Astrocyte of the spinal cord (primary cell): ENCODE data around the gene TWF2.

Source experiments
- DNase-seq: peaks from one replicate; pipeline ENCODE4 v3.0.0; 2011; ENCODE audit warnings: low read depth, low spot score
- H3K4me3 ChIP-seq: 2 replicates; pipeline ENCODE4 v1.5.1; 2011; ENCODE audit warnings: low read depth, mild to moderate bottlenecking, low read length, moderate library complexity
- in situ Hi-C: cut with HindIII; loops from 2 replicates; pipeline ENCODE4 v1.10.0; 2017; ENCODE audit warnings: low sequenced_read_pairs
- TF ChIP-seq, protein P1 (sequence below): IDR thresholded peaks from 2 replicates; pipeline ENCODE4 v1.5.1; 2012; ENCODE audit warnings: low read depth, mild to moderate bottlenecking, low read length, inconsistent platforms

TWF2 gene

DNA sequence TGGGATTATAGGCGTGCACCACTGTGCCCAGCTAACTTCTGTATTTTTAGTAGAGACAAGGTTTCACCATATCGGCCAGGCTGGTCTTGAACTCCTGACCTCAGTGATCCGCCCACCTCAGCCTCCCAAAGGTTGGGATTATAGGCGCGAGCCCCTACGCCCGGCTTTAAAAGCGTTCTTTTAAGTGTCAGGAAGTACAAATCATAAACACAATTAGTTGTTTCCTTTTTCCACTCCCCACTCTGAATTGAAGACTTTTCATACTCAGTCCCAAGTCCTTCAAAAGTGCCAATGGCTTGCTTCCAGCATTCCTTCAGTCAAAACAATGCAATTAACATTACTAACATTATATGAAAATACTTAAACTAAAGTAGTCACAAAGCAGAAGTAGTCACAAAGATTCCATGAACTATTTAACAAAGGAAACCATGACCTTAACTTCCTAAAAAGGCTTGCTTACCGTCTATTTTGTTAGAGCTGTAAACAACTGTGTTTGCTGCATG is 31.3 kb upstream of the TWF2 start:
- no peak overlapping the region for H3K4me3 ChIP-seq
- DNase-seq: no peak
- in situ Hi-C loops: no loop called here
- TF ChIP-seq, protein P1, sequence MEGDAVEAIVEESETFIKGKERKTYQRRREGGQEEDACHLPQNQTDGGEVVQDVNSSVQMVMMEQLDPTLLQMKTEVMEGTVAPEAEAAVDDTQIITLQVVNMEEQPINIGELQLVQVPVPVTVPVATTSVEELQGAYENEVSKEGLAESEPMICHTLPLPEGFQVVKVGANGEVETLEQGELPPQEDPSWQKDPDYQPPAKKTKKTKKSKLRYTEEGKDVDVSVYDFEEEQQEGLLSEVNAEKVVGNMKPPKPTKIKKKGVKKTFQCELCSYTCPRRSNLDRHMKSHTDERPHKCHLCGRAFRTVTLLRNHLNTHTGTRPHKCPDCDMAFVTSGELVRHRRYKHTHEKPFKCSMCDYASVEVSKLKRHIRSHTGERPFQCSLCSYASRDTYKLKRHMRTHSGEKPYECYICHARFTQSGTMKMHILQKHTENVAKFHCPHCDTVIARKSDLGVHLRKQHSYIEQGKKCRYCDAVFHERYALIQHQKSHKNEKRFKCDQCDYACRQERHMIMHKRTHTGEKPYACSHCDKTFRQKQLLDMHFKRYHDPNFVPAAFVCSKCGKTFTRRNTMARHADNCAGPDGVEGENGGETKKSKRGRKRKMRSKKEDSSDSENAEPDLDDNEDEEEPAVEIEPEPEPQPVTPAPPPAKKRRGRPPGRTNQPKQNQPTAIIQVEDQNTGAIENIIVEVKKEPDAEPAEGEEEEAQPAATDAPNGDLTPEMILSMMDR: no peak

DNA sequence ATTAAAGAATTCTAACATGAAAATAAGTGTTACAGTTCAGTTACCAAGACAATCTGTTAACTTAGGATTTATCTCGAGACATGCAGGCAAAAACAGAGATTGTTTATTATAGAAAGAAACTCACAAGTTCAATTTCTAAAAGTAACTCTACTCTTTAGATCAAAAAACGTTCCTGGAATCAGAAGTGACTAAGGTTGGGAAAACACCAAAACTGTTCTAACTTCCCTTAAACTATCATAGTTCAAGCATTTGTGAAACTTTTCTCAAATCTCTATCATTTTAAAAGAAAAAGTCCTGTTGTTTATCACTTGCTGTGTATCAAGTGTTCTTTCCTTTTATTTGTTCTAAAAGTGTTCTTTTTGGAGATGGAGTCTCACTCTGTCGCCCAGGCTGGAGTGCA is 30.8 kb upstream of the TWF2 start:
- in situ Hi-C loops: no loop called here
- TF ChIP-seq, protein P1: no peak
- no peak overlapping the region for H3K4me3 ChIP-seq
- no peak for DNase-seq

DNA sequence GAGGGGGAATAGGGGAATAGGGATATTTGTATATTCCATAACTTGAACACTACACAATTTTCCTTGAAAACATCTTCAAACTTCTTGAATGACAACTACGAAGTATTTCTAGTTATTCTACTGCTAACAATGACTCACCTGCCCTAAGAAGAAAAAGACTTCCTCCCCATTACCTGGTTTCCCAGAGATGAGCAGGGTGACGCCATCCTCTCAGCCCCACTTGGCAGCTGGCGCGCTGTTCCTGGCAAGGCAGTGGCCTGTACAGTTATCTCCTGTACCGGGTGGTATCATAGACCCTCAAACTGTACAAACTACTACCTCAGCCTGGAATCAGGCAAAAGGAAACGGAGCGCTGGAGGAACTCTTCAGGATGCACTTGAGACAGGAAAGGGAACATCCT is 29.1 kb upstream of the TWF2 start:
- in situ Hi-C loops: no loop called here
- H3K4me3 ChIP-seq: no peak overlapping the region
- TF ChIP-seq, protein P1: no peak
- no peak for DNase-seq

DNA sequence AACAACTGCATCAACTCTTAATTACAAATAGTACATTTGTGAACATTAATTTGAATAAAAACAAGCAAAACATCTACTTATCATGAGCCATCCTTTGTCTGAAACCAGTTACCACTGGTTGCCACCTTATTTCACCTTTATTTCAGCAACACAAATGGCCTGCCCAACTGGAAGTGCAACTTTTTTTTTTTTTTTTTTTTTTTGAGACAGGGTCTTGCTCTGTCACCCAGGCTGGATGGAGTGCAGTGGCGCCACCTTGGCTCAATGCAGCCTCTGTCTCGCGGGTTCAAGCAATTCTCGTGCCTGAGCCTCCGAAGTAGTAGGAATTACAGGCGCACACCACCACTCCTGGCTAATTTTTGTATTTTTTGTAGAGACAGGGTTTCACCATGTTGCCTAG is 26.4 kb upstream of the TWF2 start:
- DNase-seq: no peak
- in situ Hi-C loops: no loop called here
- TF ChIP-seq, protein P1: no peak
- H3K4me3 ChIP-seq: no peak overlapping the region

DNA sequence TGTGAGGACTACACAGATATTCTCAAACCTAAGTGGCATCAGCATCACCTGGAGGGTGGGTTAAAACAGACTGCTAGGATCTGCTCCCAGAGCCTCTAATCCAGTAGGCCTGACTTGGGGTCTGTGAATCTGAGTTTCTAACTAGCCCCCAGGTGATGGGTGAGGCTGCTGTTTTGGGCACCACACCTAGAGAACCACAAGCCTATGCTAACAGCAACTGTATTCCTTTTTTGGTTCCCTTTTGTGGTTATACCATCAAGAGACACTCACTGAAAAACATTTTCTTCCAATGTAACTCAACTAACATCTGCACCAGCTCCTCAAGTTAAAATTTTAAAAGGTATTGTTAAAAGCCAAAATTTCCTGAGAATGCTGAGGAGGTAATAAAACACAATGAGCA is 23.5 kb upstream of the TWF2 start:
- DNase-seq: no peak
- in situ Hi-C loops: no loop called here
- H3K4me3 ChIP-seq: no peak overlapping the region

DNA sequence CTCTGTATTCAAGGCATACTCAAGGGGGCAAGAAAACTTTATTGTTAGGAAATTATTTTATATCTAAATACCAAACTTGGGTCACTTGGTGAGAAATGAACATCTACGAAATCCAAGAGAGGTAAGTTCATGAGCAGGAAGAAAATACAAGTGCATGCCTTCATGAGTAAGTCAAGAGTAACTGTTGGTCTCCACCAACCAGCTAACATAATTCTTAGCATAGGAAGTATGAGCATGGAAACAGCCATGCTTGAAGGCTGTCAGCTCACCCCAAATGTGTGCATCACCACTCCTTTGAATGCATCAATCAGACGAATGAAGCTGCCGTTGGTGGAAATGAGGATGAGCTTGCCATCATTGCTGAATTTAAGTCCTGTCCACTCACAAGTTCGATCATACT is 20.5 kb upstream of the TWF2 start:
- in situ Hi-C loops: no loop called here
- TF ChIP-seq, protein P1: no peak
- DNase-seq: no peak
- H3K4me3 ChIP-seq: no peak overlapping the region

More for the DNA sequence above, 23.5 kb upstream of the TWF2 start:
- TF ChIP-seq, protein P1: no peak

DNA sequence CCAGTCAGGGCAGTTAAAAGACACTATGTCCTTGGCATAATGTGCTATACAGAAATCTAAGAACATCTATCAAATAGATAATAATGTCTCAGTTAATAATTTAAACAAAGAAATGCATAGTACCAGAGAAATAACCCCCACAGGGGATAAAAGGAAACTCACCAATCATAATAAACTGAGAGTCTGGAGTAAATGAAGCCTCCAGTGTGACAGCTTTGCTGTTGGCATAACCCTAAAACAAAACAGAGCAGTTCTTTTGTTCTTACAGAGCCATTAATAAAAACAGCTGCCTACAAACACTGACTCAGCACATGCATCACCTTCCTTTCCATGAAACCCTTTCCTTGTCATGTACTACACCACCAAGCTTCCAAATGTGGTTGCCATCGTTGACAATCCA is 20.1 kb upstream of the TWF2 start:
- no peak for DNase-seq
- TF ChIP-seq, protein P1: no peak
- H3K4me3 ChIP-seq: no peak overlapping the region
- in situ Hi-C loops: no loop called here
